DND-41 (cell line): ENCODE data around the gene FAM210B.

Source experiments
- ATAC-seq: fragments of 200-7000 bp; cut with Tn5 transposase; 3 replicates; pipeline ENCODE4 v1.9.1; 2021; ENCODE audit warnings: low read depth; ENCODE audit not compliant: insufficient read depth
- DNase-seq: peaks from one replicate; pipeline ENCODE4 v3.0.0-alpha.2; 2020
- H2AFZ ChIP-seq: 2 replicates; pipeline ENCODE4 v1.6.0; 2012; ENCODE audit warnings: low read depth, low read length
- H3K27ac ChIP-seq: 2 replicates; pipeline ENCODE4 v1.5.1; 2012; ENCODE audit warnings: low read length, inconsistent platforms
- H3K27me3 ChIP-seq: fragments of 200-600 bp; sonication (generic); 2 replicates; pipeline ENCODE4 v1.6.0; 2012; ENCODE audit warnings: low read length, mild to moderate bottlenecking, inconsistent platforms; ENCODE audit not compliant: insufficient read depth, poor library complexity
- H3K36me3 ChIP-seq: 2 replicates; pipeline ENCODE4 v1.5.1; 2012; ENCODE audit warnings: low read length, inconsistent platforms; ENCODE audit not compliant: insufficient read depth
- H3K4me1 ChIP-seq: 2 replicates; pipeline ENCODE4 v1.5.1; 2012; ENCODE audit warnings: mild to moderate bottlenecking, low read length; ENCODE audit not compliant: insufficient read depth
- H3K4me2 ChIP-seq: 2 replicates; pipeline ENCODE4 v1.6.0; 2012; ENCODE audit warnings: mild to moderate bottlenecking, moderate library complexity, low read length, inconsistent platforms; ENCODE audit not compliant: insufficient read depth
- H3K4me3 ChIP-seq, 2 experiments: fragments of 200-600 bp in 1 of 2; shearing (Covaris generic) in 1 of 2; 2 replicates each; pipeline ENCODE4 v1.5.1; 2012 to 2016; ENCODE audit warnings: inconsistent platforms in 2 of 2, low read length in 2 of 2, mild to moderate bottlenecking in 2 of 2, low read depth in 1 of 2, moderate library complexity in 1 of 2
- H3K79me2 ChIP-seq: 2 replicates; pipeline ENCODE4 v1.6.0; 2012; ENCODE audit warnings: low read length, inconsistent platforms; ENCODE audit not compliant: insufficient read depth
- H3K9ac ChIP-seq: 2 replicates; pipeline ENCODE4 v1.6.0; 2012; ENCODE audit warnings: low read depth, mild to moderate bottlenecking, inconsistent platforms, low read length, moderate library complexity
- H3K9me3 ChIP-seq: 2 replicates; pipeline ENCODE4 v1.5.1; 2012; ENCODE audit warnings: low read length, moderate library complexity, mild to moderate bottlenecking, inconsistent platforms; ENCODE audit not compliant: insufficient read depth, severe bottlenecking
- H4K20me1 ChIP-seq: 2 replicates; pipeline ENCODE4 v1.6.0; 2012; ENCODE audit warnings: low read length; ENCODE audit not compliant: insufficient read depth
- CTCF ChIP-seq: IDR thresholded peaks from 2 replicates; pipeline ENCODE4 v1.5.1; 2012; ENCODE audit warnings: borderline replicate concordance, low read length, moderate library complexity, mild to moderate bottlenecking; ENCODE audit not compliant: poor library complexity, severe bottlenecking; ENCODE audit errors: extremely low read depth
- EZH2 ChIP-seq: IDR thresholded peaks from 3 replicates; pipeline ENCODE4 v1.6.1; 2012; ENCODE audit warnings: borderline replicate concordance, low read depth, mild to moderate bottlenecking, moderate library complexity, low read length, inconsistent platforms; ENCODE audit not compliant: severe bottlenecking

Gene FAM210B

DNA sequence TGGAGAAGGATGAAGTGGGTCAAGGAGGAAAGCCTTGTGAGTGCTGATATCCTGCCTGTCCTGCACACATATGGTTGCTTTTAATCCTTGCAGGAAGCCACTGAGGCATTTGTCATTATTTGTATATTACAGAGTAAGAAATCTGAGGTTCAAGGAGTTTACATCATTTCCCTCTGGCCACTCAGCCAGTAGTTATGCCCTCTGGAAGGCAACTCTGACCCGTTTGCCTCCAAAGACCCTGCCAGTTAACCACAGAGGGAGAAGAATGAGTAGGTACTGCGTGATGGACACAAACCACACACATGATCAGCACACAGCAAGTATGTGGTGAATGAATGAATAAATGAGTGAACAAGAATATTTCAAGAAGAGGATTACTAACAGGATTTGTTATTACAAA lies 7.9 kb upstream of the FAM210B start:
- TF ChIP-seq CTCF, result no peak
- no peak for TF ChIP-seq EZH2
- Histone ChIP-seq H3K9me3 (no peaks in the 10 kb centered on the region), H3K79me2 (no peaks in the 10 kb centered on the region), H3K9ac (no peak overlapping the region), H3K4me1 (no peaks in the 10 kb centered on the region), H3K27ac (no peak overlapping the region), H3K27me3 (peaks cover 3% of the 10 kb centered on the region), H3K4me2 (no peak overlapping the region), H4K20me1 (no peaks in the 10 kb centered on the region), H3K36me3 (no peaks in the 10 kb centered on the region), H2AFZ (no peak overlapping the region), H3K4me3 (no peak overlapping the region)
- DNase-seq, result no peak
- no peak for ATAC-seq

DNA sequence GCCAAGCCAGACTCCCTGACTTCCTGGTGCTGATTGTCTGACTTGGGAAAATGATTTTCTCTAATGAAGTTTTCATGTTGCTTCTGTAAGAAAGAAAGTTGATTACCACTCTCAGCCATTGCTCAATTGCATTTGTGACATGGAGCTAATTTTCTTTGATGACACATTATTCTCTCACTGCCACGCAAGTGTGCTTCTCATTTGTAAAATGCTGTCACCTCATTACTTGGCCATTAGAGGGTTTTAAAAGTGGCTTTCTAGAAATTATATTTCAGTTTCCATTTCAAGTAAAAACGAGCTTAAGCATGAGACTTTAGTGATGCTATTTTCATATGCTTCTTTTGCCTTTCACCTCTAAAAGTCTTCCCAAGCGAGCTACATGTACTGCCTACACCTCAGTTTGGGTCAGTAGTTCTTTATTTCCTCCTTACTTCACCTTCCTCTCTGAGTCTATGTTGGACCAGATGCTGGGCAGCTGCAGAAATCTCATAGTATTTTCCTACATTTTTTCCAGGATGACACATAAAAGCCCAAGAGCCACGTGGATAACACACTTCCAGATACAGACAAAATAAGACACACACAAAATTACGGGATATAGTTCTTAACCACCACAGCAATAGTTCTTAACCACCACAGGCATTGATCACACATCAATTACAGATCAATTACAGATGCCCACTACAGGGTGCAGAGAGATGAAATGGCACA lies 6.3 kb upstream of the FAM210B start:
- Histone ChIP-seq H4K20me1 (no peaks in the 10 kb centered on the region), H2AFZ (no peak overlapping the region)

DNA sequence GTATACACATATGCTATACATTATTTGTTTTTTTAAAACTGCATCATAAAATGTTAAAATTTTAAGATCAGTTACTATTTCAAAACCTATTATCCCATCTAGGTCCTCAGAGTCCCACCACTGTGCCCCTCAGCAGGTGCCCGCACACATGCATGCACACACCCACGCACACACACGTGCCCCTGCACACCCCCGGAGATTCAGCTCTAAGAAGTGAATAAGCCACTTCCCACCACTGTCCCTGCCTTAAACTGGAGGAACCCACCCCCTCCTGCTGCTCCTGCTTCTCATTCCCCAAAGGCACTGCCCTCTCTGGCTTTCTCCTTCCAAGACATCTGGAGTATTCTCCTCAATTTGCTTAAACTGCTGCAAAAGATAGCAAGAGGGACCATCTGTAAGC lies 5.4 kb upstream of the FAM210B start:
- no peak overlapping the region for H3K4me2 ChIP-seq
- H3K9ac ChIP-seq, result no peak overlapping the region
- DNase-seq (no peak), ATAC-seq (no peak)
- H3K27ac ChIP-seq, result no peak overlapping the region
- no peak overlapping the region for H3K4me3 ChIP-seq
- H4K20me1 ChIP-seq, result no peaks in the 10 kb centered on the region
- H3K36me3 ChIP-seq, result no peaks in the 10 kb centered on the region
- peaks cover 5% of the 10 kb centered on the region for H3K4me1 ChIP-seq
- H3K9me3 ChIP-seq, result no peaks in the 10 kb centered on the region
- H3K27me3 ChIP-seq, result peaks cover 3% of the 10 kb centered on the region
- H3K79me2 ChIP-seq, result no peaks in the 10 kb centered on the region
- TF ChIP-seq EZH2, result no peak
- no peak for TF ChIP-seq CTCF
- H2AFZ ChIP-seq, result no peak overlapping the region

More for the DNA sequence above, 6.3 kb upstream of the FAM210B start:
- Histone ChIP-seq H3K4me1 (no peaks in the 10 kb centered on the region), H3K4me3 (no peak overlapping the region), H3K4me2 (no peak overlapping the region), H3K27ac (no peak overlapping the region), H3K27me3 (peaks cover 3% of the 10 kb centered on the region), H3K9me3 (no peaks in the 10 kb centered on the region), H3K9ac (no peak overlapping the region), H3K79me2 (no peaks in the 10 kb centered on the region), H3K36me3 (no peaks in the 10 kb centered on the region)
- ATAC-seq, result no peak
- TF ChIP-seq EZH2 (no peak), CTCF (no peak)
- DNase-seq, result no peak
